ENCODE measurements around the gene CPTP.

DNA sequence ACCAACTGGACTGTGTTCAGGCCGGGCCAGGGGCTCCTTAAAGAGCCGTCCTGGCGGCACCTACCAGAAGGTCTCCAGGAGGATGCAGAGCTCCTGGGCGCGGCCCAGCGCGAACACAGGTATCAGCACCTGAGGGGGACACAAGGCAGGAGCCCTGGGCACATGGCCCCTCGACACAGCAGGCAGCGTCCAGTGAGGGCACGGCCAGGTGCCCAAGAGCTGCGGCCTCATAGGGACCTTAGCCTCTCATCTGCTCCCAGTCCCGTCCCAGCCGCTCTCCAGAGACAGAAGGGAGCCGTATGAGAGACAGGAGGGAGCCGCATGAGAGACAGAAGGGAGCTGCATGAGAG, 10.4 kb upstream of the CPTP start:
- TF ChIP-seq, protein P1, sequence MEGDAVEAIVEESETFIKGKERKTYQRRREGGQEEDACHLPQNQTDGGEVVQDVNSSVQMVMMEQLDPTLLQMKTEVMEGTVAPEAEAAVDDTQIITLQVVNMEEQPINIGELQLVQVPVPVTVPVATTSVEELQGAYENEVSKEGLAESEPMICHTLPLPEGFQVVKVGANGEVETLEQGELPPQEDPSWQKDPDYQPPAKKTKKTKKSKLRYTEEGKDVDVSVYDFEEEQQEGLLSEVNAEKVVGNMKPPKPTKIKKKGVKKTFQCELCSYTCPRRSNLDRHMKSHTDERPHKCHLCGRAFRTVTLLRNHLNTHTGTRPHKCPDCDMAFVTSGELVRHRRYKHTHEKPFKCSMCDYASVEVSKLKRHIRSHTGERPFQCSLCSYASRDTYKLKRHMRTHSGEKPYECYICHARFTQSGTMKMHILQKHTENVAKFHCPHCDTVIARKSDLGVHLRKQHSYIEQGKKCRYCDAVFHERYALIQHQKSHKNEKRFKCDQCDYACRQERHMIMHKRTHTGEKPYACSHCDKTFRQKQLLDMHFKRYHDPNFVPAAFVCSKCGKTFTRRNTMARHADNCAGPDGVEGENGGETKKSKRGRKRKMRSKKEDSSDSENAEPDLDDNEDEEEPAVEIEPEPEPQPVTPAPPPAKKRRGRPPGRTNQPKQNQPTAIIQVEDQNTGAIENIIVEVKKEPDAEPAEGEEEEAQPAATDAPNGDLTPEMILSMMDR (conservative IDR thresholded peaks at IDR 0.05; ENCODE audit: low read length) = no peak
- no peak for TF ChIP-seq EZH2phosphoT487 (IDR thresholded peaks at IDR 0.05; ENCODE audit: borderline replicate concordance)
